ENCODE results near the gene UPP1.
"Not testable (repeated sequence)": the region's sequence is repeated elsewhere in the genome, so short reads cannot be mapped to it uniquely, and the experiment has no call there.

The UPP1 gene

GRCh38 chr7:48089046-48090003 lies at the start of gene UPP1:
Gene UPP1, plus strand, starts transcription at chr7:48089265. Its CDS starts 5,519 bp downstream, at chr7:48094784.
- peak; percentile 93 for DNase-seq

- no peak for DNase-seq
Measured at GRCh38 chr7:48040944-48041652, 48.0 kb upstream of the UPP1 start.

DNA sequence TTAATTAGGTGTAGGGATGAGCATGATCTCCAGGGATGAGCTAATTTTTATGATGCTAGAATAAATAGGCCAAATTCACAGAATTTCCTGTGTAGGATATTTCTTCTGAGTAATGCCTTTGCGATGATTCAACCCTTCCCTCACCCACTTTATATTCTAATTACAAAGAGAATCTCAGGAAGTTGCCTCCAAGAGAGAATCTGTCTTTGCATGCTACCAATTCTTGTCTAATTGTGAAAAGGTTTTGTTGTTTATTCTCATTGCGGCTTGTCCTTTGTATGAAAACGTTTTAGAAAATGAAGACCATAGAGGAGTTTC lies 47.5 kb upstream of the UPP1 start:
- DNase-seq: no peak

DNA sequence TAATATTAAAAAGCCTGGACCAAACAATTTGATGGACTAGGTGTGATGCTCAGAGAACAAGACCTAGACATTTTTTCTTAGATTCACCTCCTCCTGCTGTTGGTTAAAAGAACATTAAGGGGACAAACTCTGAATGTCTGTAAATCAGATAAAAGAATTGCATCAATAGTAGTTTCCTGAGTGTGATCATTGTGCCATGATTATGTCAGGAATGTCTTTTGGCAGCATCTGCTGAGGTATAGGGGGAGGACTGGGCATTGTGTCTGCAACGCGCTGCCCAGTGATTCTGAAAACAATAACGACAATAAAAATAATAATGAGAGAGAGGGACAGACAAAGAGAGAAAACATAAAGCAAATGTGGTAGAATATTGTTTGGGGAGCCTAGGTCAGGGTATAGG lies 46.8 kb upstream of the UPP1 start:
- DNase-seq: no peak

- no peak for DNase-seq
Measured at GRCh38 chr7:48042636-48043035, 46.4 kb upstream of the UPP1 start.

- DNase-seq: peak; percentile 24
Measured at GRCh38 chr7:48045195-48045765, 43.8 kb upstream of the UPP1 start.

DNA sequence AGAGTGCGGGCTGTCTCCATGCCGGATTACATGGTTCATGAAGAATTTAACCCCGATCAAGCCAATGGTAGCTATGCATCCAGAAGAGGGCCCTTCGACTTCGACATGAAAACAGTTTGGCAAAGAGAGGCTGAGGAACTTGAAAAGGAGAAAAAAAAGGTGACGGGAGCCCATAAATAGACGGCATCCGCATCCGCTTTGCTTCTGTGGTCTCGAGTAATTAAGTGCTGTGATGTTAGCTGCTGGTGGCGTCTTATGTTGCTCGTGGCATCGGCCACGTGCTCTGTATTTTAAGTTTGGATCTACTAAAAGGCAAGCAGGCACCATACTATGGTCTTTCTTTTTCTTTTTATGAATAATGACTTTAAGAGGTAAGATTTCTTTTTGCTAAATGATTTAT lies 42.6 kb upstream of the UPP1 start:
- DNase-seq: peak; percentile 41

DNA sequence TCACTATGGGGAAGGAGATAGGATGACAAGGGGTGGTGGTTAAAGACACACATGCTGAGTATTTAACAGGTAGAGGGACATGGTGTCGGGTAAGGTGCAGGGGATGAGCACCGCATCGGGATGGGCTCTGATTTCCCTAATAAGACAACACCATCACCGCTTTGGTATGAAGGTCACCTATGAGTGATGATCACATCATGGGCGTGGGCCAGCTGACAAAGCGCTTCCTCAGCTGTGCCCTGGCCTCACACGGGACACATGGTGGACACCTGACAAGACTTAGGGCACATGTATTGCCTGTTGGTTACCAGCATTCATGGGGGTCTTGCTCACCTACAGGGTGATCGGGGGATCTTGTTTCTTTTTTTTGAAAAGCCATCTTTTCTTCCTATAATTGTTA lies 41.0 kb upstream of the UPP1 start:
- DNase-seq: no peak

- DNase-seq: no peak
Measured at GRCh38 chr7:48049850-48050249, 39.2 kb upstream of the UPP1 start.

- peak; percentile 19 for DNase-seq
Measured at GRCh38 chr7:48052748-48053147, 36.3 kb upstream of the UPP1 start.

- DNase-seq: no peak
Measured at GRCh38 chr7:48053736-48054135, 35.3 kb upstream of the UPP1 start.

DNA sequence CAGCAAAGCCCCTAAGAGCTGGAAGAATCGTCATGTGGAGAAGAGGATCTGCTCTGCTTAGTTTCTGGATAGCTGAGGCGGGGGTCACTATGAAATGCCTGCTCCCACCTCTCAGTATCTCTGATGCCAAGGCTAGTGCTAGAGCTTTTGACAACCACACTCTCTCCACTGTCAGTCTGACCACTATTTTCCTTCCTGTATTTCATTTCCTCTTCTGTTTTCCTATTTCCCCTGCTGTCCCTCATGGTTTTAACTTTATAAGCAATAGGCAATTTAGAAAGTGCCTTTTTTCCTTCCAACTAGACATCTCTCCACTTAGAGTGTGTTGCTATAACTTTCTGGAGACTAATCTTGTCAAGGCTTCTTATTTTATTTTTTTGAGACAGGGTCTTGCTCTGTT lies 30.1 kb upstream of the UPP1 start:
- DNase-seq: no peak

DNA sequence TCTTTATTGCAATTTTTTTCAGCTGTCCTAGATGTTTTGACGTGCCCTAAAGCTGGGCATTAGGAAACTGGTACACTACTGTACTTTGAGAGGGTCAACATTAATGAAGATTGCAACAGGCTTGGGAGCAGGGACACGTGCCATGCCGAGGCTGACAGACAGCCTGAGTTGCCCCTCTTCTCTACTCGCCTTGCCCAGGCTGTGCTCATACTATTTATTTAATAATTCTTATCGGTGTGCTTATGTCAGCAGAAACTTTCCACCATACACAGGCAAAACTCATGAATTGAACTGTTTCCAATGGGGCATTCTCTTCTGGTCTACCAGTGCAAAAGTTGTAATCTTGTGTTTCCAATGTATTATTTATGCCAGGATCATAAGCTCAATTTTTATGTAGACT lies 29.4 kb upstream of the UPP1 start:
- DNase-seq: no peak

GRCh38 chr7:48063985-48064384 lies 25.1 kb upstream of the UPP1 start:
- DNase-seq: no peak

DNA sequence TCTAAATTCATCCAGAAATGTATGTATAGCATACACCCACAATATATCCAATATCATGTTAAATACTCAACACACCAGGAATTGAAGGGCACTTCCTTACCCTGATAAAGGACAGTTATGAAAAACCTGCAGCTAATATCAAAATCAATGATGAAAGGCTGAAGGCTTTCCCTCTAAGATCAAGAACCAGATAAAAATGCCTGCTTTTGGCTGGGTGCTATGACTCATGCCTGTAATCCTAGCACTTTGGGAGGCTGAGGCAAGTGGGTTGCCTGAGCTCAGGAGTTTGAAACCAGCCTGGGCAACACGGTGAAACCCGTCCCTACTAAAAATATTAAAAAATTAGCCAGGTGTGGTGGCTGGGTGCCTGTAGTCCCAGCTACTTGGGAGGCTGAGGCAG lies 21.6 kb upstream of the UPP1 start:
- DNase-seq: no peak

- DNase-seq: no peak
Measured at GRCh38 chr7:48074204-48074654, 14.8 kb upstream of the UPP1 start.

- no peak for DNase-seq
Measured at GRCh38 chr7:48077423-48077822, 11.6 kb upstream of the UPP1 start.

- no peak for DNase-seq
Measured at GRCh38 chr7:48078470-48078869, 10.6 kb upstream of the UPP1 start.

DNA sequence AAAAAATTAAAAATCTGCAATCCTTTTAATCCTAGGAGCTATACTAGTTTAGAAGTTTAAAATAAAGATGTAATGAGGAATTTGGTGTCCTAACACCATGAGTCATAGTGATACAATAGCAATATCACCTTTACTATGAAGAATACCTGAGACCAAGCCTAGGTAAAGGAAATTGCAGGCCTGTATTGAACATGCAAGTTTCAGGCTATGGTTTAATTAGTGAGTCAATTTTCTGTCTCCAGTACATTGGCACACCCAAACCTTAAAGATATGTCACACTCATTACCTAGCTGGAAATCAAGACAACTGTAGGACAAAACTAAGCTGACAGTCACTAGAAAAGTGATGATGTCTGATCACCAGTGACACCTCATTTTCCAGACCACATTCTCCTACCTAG lies 6.7 kb upstream of the UPP1 start:
- not testable (repeated sequence) for DNase-seq

GRCh38 chr7:48083114-48083830 lies 5.8 kb upstream of the UPP1 start:
- DNase-seq: peak; percentile 37

DNA sequence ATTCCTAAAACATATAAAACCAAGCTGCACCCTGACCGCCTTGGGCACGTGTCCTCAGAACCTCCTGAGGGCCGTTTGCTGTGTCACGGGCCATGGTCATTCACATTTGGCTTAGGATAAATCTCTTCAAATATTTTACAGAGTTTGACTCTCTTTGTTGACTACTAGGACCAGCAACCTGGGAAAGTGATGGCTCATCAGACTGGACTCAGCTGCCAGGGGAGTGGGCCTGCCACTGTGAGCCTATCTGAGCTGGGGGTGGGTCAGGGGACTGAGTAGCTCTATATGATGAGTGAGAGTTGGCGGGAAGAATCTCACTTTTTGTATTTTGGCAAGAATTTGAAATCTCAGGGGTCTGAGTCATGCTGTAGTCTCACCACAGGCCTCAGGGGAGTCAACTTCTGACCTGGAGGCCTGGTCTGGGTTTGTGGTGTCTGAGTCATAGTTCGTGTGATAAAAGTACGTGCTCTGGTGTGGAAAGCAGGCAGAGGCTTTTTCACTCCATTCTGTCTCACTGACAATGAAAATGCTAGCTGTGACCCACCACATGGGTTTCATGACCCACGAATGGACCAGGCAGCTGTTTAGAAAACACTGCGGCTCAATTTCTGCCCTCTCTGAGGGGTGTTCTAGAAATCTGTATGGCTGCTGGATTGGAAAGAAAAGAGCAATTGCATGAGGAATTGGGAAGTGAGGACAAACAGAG lies 4.2 kb upstream of the UPP1 start:
- peak; percentile 77 for DNase-seq

- DNase-seq: no peak
Measured at GRCh38 chr7:48085433-48085791, 3.7 kb upstream of the UPP1 start.

- no peak for DNase-seq
Measured at GRCh38 chr7:48085942-48086341, 3.1 kb upstream of the UPP1 start.
